GM12878 (cell line): Measurements from ENCODE around the gene CDH4. TPM values are rescaled to one million over a fixed set of nuclear protein-coding genes. Genes with fewer than 3 reads are reported as not detected.

Experiments
- ATAC-seq: fragments of 200-7000 bp; cut with Tn5 transposase; 3 replicates; pipeline ENCODE4 v1.9.1; 2020; ENCODE audit warnings: mild to moderate bottlenecking, moderate library complexity
- BruUV-seq: library from RNA; stranded (reverse); fragments of 400-500 nt; replicated peaks from 2 replicates; lab custom pipeline; 2021; lab: Mats Ljungman, UMichigan
- CTCF ChIA-PET: fragments of 300-600 bp; sonication (Branson Sonifier 250); formaldehyde crosslinking; extraction: SDS; loops from one replicate; lab custom pipeline; 2021; ENCODE audit warnings: inconsistent platforms; lab: Yijun Ruan, JAX
- POLR2A ChIA-PET: fragments of 350-600 bp; formaldehyde crosslinking; extraction: SDS; loops from one replicate; lab custom pipeline; 2021; ENCODE audit warnings: inconsistent platforms; lab: Charles Lee
- RAD21 ChIA-PET: fragments of 300-600 bp; sonication (Branson Sonifier 250); formaldehyde crosslinking; loops from one replicate; lab custom pipeline; 2023; ENCODE audit warnings: antibody characterized with exemption; ENCODE audit not compliant: unreplicated experiment; lab: Charles Lee
- SMC1A ChIA-PET: fragments of 300-600 bp; sonication (Branson Sonifier 250); formaldehyde crosslinking; loops from one replicate; lab custom pipeline; 2023; ENCODE audit not compliant: unreplicated experiment, uncharacterized antibody; lab: Charles Lee
- DNase-seq: peaks from one replicate; pipeline ENCODE4 v3.0.0-alpha.2; 2011; ENCODE audit warnings: low read depth, low spot score
- FAIRE-seq: peaks from 3 replicates; lab custom pipeline; 2011; peaks lifted over from hg19 to GRCh38; lab: Jason Lieb, UNC
- H2AFZ ChIP-seq: 2 replicates; pipeline ENCODE4 v1.6.0; 2011; ENCODE audit warnings: low read depth, low read length, control low read depth; ENCODE audit not compliant: control insufficient read depth
- H3K27ac ChIP-seq: 2 replicates; pipeline ENCODE4 v1.5.1; 2011; ENCODE audit warnings: control low read depth; ENCODE audit not compliant: control insufficient read depth, insufficient read depth
- H3K27me3 ChIP-seq, 2 experiments: replicated peaks in 1 of 2; 2 replicates each; pipeline versions ENCODE4 v1.6.0 to v1.6.1; 2011; ENCODE audit warnings: low read length in 1 of 2; ENCODE audit not compliant: control insufficient read depth in 2 of 2, insufficient read depth in 2 of 2
- H3K36me3 ChIP-seq, 2 experiments: 2 replicates each; pipeline ENCODE4 v1.5.1; 2011; ENCODE audit warnings: low read length in 1 of 2; ENCODE audit not compliant: control insufficient read depth in 2 of 2, insufficient read depth in 2 of 2
- H3K4me1 ChIP-seq: 2 replicates; pipeline ENCODE4 v1.6.1; 2011; ENCODE audit warnings: mild to moderate bottlenecking, low read length, moderate library complexity, mixed read lengths; ENCODE audit not compliant: control insufficient read depth, insufficient read depth
- H3K4me2 ChIP-seq: 2 replicates; pipeline ENCODE4 v1.6.0; 2011; ENCODE audit warnings: control low read depth; ENCODE audit not compliant: control insufficient read depth, insufficient read depth
- H3K4me3 ChIP-seq: fragments of 200-600 bp; sonication (generic); 2 replicates; pipeline ENCODE4 v1.5.1; 2016
- H3K79me2 ChIP-seq: 2 replicates; pipeline ENCODE4 v1.6.0; 2011; ENCODE audit warnings: low read length; ENCODE audit not compliant: control insufficient read depth, insufficient read depth
- H3K9ac ChIP-seq: 2 replicates; pipeline ENCODE4 v1.8.0; 2011; ENCODE audit warnings: low read length, control low read depth, mixed read lengths; ENCODE audit not compliant: control insufficient read depth, insufficient read depth
- H3K9me3 ChIP-seq: replicated peaks from 3 replicates; pipeline ENCODE4 v1.5.1; 2011; ENCODE audit warnings: mild to moderate bottlenecking, low read length; ENCODE audit not compliant: control insufficient read depth, insufficient read depth
- H4K20me1 ChIP-seq: 2 replicates; pipeline ENCODE4 v1.6.0; 2011; ENCODE audit not compliant: control insufficient read depth, insufficient read depth
- BCL3 ChIP-seq: IDR thresholded peaks from 2 replicates; pipeline ENCODE4 v1.6.1; 2011; ENCODE audit warnings: borderline replicate concordance, low read depth, mild to moderate bottlenecking, moderate library complexity, low read length; ENCODE audit not compliant: insufficient read depth, poor library complexity, severe bottlenecking
- CEBPZ ChIP-seq: fragments of 150-350 bp; IDR thresholded peaks from 2 replicates; pipeline ENCODE4 v1.6.1; 2016; ENCODE audit warnings: low read depth, low read length
- ESRRA ChIP-seq: IDR thresholded peaks from 2 replicates; pipeline ENCODE4 v1.6.1; 2012; ENCODE audit warnings: mild to moderate bottlenecking, low read length, improper control_type of control experiment
- FOS ChIP-seq: IDR thresholded peaks from 3 replicates; pipeline ENCODE4 v1.6.1; 2011; ENCODE audit warnings: borderline replicate concordance; ENCODE audit not compliant: insufficient read length; ENCODE audit errors: extremely low read depth
- FOXM1 ChIP-seq: IDR thresholded peaks from 2 replicates; pipeline ENCODE4 v1.6.1; 2012; ENCODE audit warnings: low read depth, mild to moderate bottlenecking, inconsistent platforms, low read length, moderate library complexity
- HDAC2 ChIP-seq: fragments of 200-600 bp; sonication (generic); IDR thresholded peaks from 2 replicates; pipeline ENCODE4 v1.6.1; 2017
- LARP7 ChIP-seq: fragments of 450-650 bp; IDR thresholded peaks from 2 replicates; pipeline ENCODE4 v1.6.1; 2017; ENCODE audit warnings: mild to moderate bottlenecking
- POLR2A ChIP-seq: IDR thresholded peaks from 2 replicates; pipeline ENCODE4 v1.6.1; 2011; ENCODE audit warnings: low read depth, mild to moderate bottlenecking, low read length
- RBBP5 ChIP-seq: fragments of 200-600 bp; sonication (generic); conservative IDR thresholded peaks from 2 replicates; pipeline ENCODE4 v1.6.1; 2016
- RCOR1 ChIP-seq: conservative IDR thresholded peaks from 2 replicates; pipeline ENCODE4 v1.6.1; 2012; ENCODE audit warnings: low read depth, low read length, improper control_type of control experiment
- TCF3 ChIP-seq: IDR thresholded peaks from 2 replicates; pipeline ENCODE4 v1.6.1; 2012; ENCODE audit warnings: low read depth, mild to moderate bottlenecking, low read length, borderline replicate concordance; ENCODE audit not compliant: insufficient read depth
- WGBS: methylation state at CpG from one replicate; pipeline ENCODE4 v1.1.6; 2016; ENCODE audit warnings: low lambda C conversion rate; ENCODE audit not compliant: insufficient replicate concordance, insufficient coverage; ENCODE audit errors: missing lambda C conversion rate; 5-methylcytosine and 5-hydroxymethylcytosine counted together
- in situ Hi-C: fragments of 300-500 bp; cut with MboI; formaldehyde crosslinking; loops from 9 replicates; pipeline ENCODE4 v1.14.3; 2018; ENCODE audit warnings: mixed read lengths
- intact Hi-C: fragments of 100-400 bp; cut with micrococcal nuclease; formaldehyde crosslinking; loops from one replicate; pipeline ENCODE4 v1.14.2; 2022; ENCODE audit not compliant: unreplicated experiment
- polyA plus RNA-seq, 11 experiments: library from polyadenylated mRNA; depleted of rRNA in 4 of 11; unstranded in 6 of 11; stranded (reverse) in 5 of 11; fragments of >200 nt; fragmentation: Nextera tagmentation in 4 of 11; fragmentation: Illumina TruSeq in 1 of 11; extraction: Ambion mirVana in 4 of 11; extraction: Trizol in 1 of 11; gene quantifications; 1 replicate in 1 of 11; 2 replicates in 10 of 11; pipeline versions ENCODE4 v1.2.1 to v1.2.3, GENCODE V29; 2011 to 2016; ENCODE audit warnings: inconsistent platforms in 2 of 11, missing spikeins in 2 of 11, low read depth in 1 of 11
- total RNA-seq, 4 experiments: library from RNA; depleted of rRNA in 3 of 4; stranded (reverse); fragments of >200 nt in 3 of 4; fragmentation: Illumina TruSeq in 1 of 4; extraction: Trizol in 1 of 4; gene quantifications; 2 replicates each; pipeline versions ENCODE4 v1.2.1 to v1.2.3, GENCODE V29; 2013 to 2021
- TF ChIP-seq, protein P1 (sequence below): IDR thresholded peaks from 2 replicates; pipeline ENCODE4 v1.6.1; 2012; ENCODE audit warnings: improper control_type of control experiment, low read depth, low read length; ENCODE audit not compliant: insufficient replicate concordance

CDH4 gene
- total and polyA plus RNA-seq, 10 of the 15 experiments (the other 5 are each of a cell fraction or from before 2014, with no cell fraction given), result not detected

GRCh38 chr20:61514396-61514795 lies 262.3 kb downstream of the CDH4 start:
- WGBS, result 23% methylated on average over 5 of the region's 6 CpGs
- intact Hi-C loops (no loop called here), in situ Hi-C loops (no loop called here)
- ChIA-PET RAD21 (no interaction called here), CTCF (no interaction called here), POLR2A (no interaction called here), SMC1A (no interaction called here)
- Histone ChIP-seq H3K79me2 (no peaks in the 10 kb centered on the region), H3K36me3 (no peaks in the 10 kb centered on the region), H3K27ac (no peak overlapping the region), H3K9ac (no peak overlapping the region), H3K9me3 (no peaks in the 10 kb centered on the region; the same call in 2 of the 3 replicates), H3K27me3 (no peaks in the 10 kb centered on the region), H3K4me2 (no peak overlapping the region), H3K4me3 (no peak overlapping the region), H3K4me1 (no peaks in the 10 kb centered on the region), H2AFZ (no peak overlapping the region), H4K20me1 (no peaks in the 10 kb centered on the region)
- TF ChIP-seq RCOR1, result no peak
- no peak for TF ChIP-seq POLR2A
- no peak for TF ChIP-seq RBBP5
- no peak for TF ChIP-seq FOXM1
- no peak for TF ChIP-seq HDAC2
- TF ChIP-seq, protein P1, sequence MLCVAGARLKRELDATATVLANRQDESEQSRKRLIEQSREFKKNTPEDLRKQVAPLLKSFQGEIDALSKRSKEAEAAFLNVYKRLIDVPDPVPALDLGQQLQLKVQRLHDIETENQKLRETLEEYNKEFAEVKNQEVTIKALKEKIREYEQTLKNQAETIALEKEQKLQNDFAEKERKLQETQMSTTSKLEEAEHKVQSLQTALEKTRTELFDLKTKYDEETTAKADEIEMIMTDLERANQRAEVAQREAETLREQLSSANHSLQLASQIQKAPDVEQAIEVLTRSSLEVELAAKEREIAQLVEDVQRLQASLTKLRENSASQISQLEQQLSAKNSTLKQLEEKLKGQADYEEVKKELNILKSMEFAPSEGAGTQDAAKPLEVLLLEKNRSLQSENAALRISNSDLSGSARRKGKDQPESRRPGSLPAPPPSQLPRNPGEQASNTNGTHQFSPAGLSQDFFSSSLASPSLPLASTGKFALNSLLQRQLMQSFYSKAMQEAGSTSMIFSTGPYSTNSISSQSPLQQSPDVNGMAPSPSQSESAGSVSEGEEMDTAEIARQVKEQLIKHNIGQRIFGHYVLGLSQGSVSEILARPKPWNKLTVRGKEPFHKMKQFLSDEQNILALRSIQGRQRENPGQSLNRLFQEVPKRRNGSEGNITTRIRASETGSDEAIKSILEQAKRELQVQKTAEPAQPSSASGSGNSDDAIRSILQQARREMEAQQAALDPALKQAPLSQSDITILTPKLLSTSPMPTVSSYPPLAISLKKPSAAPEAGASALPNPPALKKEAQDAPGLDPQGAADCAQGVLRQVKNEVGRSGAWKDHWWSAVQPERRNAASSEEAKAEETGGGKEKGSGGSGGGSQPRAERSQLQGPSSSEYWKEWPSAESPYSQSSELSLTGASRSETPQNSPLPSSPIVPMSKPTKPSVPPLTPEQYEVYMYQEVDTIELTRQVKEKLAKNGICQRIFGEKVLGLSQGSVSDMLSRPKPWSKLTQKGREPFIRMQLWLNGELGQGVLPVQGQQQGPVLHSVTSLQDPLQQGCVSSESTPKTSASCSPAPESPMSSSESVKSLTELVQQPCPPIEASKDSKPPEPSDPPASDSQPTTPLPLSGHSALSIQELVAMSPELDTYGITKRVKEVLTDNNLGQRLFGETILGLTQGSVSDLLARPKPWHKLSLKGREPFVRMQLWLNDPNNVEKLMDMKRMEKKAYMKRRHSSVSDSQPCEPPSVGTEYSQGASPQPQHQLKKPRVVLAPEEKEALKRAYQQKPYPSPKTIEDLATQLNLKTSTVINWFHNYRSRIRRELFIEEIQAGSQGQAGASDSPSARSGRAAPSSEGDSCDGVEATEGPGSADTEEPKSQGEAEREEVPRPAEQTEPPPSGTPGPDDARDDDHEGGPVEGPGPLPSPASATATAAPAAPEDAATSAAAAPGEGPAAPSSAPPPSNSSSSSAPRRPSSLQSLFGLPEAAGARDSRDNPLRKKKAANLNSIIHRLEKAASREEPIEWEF, result no peak
- TF ChIP-seq BCL3, result no peak
- TF ChIP-seq CEBPZ, result no peak
- TF ChIP-seq TCF3, result no peak
- no peak for TF ChIP-seq LARP7
- TF ChIP-seq FOS, result no peak
- no peak for TF ChIP-seq ESRRA
- FAIRE-seq, result no peak
- no peak for ATAC-seq
- BruUV-seq, result no TSS peak
- DNase-seq, result no peak
